HG03159 (cell line): ENCODE data around the gene TRIM56.
A peak's percentile ranks its signal among the peaks of the same experiment; 100 is the strongest.
"Not testable (repeated sequence)": the region's sequence is repeated elsewhere in the genome, so short reads cannot be mapped to it uniquely, and the experiment has no call there.

Experiments
- ATAC-seq: cut with Tn5 transposase; IDR thresholded peaks from one replicate; pipeline ENCODE4 v1.9.1; 2021; ENCODE audit warnings: mild to moderate bottlenecking, moderate library complexity; ENCODE audit not compliant: unreplicated experiment

TRIM56 gene

DNA sequence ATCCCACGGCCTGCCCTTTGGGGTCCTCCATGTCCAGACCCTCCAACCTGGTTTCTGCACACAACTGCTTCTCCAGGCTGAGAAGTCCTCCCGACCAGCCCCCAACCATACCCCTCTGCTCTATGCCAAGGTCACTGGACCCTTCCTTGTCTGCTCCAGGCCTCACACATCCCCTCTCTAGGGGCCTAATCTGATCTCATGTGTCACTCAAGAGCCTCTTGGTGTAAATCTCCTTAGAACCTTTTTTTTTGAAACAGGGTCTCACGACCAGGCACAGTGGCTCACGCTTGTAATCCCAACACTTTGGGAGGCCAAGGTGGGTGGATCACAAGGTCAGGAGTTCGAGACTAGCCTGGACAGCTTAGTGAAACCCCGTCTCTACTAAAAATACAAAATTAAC is 24.1 kb downstream of the TRIM56 start:
- ATAC-seq: no peak

DNA sequence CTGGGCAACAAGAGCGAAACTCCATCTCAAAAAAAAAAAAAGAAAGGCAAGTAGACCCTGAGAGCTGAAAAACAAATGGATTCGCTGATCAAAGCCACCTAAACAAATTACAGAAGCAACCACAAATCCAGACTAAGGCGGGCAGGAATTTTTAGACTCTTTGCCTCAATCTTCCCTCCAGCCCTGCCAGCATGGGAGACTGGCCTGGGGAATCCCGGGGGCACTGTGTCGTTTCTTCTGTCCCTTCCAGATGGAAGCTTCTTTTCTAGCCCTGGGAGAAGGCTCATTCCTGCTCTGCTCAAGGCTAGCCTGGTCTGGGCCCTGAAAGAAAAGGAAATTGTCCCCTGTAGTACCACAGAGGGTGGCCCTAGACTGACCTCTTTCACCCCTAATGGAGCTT is 26.0 kb downstream of the TRIM56 start:
- no peak for ATAC-seq

DNA sequence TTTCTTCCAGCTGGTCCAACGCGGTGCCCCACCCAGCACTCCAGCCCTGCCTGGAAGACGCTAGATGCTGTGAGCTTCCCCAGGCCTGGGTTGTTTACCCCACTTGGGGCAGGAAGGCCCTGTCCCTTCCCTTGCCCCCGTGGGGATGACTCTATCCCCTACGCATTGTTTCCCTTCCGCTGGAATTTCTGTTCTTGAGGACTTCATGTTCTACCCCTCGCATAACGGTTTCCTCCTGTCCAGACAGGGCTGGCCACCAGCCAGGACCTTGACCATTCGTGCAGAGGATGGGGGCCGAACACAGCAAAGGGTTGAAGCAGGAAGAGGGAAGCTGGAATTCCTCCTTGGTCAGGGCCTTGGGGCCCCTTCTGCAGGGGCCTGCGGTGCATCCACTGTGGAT is 27.0 kb downstream of the TRIM56 start:
- ATAC-seq: no peak

DNA sequence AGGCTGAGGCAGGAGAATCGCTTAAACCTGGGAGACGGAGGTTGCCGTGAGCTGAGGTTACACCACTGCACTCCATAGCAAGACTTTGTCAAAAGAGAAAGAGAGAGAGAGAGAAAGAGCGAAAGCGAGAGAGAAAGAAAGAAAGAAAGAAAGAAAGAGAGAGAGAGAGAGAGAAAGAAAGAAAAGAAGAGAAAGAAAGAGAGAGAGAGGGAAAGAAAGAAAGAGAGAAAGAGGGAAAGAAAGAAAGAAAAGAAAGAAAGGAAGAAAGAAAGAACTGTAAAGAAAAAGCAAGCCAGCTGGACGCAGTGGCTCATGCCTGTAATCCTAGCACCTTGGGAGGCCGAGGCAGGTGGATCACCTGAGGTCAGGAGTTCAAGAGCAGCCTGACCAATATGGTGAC is 27.9 kb downstream of the TRIM56 start:
- not testable (repeated sequence) for ATAC-seq

DNA sequence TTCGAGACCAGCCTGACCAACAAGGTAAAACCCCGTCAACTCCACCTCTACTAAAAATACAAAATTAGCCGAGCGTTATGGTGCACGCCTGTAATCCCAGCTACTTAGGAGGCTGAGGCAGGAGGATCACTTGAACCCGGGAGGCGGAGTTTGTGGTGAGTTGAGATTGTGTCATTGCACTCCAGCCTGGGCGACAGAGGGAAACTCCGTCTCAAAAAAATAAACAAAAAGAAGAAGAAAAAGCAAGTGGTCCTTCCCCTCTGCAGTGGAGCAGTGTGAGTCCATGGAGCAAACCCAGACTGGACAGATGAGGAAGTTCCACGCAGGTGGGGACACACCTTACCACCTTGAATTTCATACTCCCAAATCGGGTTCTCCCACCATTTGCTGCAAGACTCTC is 28.6 kb downstream of the TRIM56 start:
- ATAC-seq: no peak

DNA sequence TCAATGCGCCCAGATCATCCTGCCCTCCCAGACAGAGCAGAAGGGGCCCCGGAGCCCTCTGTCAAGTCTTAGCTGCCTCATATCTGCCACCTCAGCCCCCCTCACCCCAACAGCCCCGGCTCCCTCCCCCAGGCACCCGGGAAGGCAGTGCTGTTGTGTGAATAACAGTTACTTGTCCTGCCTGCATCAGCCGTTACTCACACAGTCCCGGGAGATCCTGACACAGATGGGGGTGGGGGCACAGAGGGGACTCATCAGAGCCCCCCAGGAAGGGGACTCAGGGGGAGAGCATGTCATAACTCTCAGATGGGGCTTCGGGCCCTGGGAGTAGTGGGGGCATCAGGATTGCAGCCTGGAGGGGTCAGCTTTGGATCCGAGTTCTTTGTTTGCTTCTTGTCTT is 29.2 kb downstream of the TRIM56 start:
- ATAC-seq: no peak

DNA sequence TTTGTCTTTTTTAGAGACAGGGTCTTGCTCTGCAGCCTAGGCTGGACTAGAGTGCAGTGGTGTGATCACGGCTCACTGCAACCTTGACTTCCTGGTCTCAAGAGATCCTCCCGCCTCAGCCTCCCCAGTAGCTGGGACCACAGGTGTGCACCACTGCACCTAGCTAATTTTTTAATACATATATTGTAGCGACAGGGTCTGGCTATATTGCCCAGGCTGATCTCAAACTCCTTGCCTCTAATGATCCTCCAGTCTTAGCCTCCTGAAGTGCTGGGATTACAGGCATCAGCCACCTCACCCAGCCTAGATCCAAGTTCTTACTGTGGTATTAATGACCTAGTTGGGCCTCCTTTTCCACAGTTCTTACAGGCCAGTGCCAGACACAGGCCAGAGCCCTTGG is 29.9 kb downstream of the TRIM56 start:
- no peak for ATAC-seq

DNA sequence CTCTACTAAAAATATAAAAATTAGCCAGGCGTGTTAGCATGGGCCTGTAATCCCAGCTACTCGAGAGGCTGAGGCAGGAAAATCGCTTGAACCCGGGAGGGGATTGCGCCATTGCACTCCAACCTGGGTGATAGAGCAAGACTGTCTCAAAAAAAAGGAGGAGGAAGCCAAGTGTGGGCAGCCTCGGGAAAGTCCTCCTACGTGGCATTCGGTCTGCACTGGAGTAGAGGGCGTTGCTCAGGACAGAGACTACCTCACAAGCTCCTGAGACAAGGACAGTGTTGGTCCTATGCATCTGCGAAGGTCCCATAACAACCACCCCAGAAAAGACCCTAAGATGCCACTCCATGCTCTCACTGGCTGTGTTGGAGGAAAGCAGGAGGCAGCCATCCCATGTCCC is 31.6 kb downstream of the TRIM56 start:
- no peak for ATAC-seq

DNA sequence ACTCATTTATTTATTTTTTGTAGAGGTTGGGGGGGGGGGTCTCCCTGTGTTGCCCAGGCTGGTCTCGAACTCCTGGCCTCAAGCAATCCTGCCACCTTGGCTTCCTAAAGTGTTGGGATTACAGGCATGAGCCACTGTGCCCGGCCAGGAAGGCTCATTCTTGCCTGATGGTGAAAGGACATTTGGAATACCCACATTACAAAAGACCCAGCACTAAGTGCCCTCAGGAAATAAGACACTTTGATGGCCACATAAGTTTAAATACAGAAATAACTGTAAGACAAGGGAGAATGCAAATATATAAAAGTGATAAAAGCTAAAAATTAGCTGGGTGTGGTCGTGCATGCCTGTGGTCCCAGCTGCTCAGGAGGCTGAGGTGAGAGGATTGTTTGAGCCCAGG is 33.6 kb downstream of the TRIM56 start:
- ATAC-seq: no peak

DNA sequence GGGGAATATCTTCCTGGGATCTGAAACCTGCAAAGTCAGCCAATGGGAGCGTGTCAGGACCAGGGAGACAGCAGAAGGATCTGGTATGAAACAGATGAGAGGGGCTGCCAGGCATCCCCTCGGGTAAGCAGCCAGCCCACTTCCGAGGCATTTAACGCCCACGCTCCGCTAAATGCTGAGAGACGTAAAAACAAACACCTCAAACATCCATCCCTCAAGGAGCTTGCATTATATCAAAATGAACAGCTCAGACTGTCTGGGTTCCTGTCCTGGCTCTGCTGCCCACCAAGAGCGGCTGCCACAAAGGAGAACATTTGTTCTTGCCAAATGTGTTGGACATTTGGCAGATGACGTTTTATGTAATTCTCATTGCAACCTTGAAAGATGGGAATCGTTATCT is 34.6 kb downstream of the TRIM56 start:
- ATAC-seq: no peak

DNA sequence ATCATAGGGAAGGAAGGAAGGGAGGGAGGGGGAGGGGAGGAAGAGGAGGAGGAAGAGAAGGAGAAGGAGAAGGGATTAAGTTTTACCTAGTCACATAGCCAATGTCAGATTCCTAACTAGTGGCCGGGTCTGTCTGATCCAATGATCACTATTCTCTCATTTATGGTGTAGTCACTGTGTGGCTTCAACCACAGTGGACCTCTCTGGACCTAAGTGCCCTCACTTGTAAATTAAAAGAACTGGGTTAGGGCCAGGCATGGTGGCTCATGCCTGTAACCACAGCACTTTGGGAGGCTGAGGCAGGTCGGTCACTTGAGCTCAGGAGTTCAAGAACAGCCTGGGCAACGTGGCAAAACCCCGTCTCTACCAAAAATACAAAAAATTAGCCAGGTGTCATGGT is 35.0 kb downstream of the TRIM56 start:
- no peak for ATAC-seq

DNA sequence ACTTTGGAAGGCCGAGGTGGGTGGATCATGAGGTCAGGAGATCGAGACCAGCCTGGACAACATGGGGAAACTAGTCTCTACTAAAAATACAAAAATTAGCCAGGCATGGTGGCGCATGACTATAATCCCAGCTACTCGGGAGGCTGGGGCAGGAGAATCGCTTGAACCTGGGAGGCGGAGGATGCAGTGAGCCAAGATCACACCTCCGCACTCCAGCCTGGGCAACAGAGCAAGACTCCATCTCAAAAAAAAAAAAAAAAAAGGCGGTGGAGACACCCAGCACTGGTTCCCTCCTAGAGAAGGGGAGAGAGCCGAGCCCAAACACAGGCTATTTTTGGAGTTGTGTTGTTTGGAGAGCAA is 36.3 kb downstream of the TRIM56 start:
- ATAC-seq: not testable (repeated sequence)

DNA sequence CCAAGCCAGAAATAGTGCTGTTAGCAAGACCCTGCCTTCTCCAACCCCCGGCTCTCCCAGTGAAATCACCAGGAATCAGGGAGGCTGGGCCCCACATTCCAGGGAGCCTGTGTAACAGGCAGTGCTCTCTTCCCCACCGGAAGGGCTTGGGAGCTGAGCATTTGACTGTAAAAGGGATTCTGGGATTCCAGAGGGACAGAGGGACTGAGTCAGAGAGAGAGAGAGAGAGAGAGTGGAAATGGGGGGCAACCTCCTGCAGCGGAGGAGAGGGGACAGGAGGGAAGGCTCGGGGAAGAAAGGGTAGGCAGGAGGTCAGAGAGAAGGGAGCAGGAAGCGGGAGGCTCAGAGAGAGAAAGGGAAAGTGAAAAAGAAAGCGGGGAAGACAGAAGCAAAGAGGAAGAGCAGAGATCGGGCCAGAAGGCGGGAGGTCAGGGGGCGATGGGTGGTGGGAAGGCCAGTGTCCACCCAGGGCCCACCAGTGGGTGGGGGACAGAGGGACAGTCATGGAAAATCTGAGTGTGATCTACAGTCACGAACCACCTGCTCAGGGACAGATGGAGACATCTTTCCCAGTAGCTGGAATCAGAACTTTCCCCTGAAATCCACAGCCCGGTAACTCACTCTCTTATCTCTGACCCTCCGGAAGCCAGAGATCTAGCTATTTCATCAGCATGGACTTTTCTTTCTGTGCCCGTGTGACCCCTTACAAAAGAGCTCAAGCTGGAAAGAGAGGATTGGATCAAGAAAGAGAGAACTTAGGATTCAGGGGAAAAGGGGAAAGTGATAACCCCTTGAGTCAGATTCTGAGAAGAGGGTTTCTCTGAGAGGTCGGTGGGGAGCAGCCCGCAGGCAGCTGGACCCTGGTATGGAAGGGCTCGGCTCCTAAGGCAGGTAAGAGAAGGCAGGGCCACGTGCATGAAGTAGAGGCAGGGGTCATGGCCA is 37.0 kb downstream of the TRIM56 start:
- no peak for ATAC-seq

DNA sequence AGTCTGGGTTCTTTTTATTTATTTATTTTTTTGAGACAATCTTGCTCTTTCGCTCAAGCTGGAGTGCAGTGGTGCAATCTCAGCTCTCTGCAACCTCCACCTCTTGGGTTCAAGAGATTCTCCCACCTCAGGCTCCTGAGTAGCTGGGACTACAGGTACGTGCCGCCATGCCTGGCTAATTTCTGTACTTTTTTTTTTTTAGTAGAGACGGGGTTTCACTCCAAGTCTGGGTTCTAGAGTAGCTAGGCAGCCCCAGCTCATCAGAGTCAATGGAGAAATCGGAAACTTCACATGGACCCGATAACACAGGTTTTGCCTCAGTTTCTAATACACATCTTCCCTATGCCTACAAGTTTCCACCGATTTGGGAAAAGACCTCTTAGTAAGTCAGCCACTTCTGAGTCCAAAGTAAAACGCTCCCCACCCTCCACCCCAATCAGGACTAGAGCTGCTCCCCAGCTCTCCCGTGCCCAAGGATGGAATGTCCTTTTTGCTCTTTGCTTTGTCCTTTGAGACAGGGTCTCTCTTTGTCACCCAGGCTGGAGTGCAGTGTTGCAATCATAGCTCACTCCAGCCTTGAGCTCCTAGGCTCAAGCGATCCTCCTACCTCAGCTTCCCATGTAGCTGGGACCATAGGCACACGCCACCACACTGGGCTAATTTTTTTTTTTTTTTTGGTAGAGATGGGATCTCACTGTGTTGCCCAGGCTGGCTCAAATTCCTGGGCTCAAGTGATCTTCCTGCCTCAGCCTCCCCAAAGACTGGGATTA is 37.8 kb downstream of the TRIM56 start:
- no peak for ATAC-seq

DNA sequence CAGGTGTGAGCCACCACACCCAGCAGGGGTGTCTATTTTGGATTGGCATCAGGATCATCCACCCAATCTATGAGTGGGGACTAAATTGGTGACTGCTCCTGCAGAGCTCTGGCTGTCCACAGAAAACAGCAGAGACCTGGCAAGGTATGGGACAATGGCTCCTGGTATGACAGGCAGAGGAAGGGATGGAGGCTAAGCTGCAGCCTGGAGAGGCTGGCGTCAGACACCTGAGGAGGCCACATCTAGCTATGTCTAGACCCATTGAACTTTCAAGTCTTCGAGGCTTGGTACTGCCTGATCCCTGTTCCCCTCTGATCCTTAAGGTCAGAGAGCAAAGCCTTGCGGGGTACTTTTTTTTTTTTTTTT is 38.4 kb downstream of the TRIM56 start:
- no peak for ATAC-seq

DNA sequence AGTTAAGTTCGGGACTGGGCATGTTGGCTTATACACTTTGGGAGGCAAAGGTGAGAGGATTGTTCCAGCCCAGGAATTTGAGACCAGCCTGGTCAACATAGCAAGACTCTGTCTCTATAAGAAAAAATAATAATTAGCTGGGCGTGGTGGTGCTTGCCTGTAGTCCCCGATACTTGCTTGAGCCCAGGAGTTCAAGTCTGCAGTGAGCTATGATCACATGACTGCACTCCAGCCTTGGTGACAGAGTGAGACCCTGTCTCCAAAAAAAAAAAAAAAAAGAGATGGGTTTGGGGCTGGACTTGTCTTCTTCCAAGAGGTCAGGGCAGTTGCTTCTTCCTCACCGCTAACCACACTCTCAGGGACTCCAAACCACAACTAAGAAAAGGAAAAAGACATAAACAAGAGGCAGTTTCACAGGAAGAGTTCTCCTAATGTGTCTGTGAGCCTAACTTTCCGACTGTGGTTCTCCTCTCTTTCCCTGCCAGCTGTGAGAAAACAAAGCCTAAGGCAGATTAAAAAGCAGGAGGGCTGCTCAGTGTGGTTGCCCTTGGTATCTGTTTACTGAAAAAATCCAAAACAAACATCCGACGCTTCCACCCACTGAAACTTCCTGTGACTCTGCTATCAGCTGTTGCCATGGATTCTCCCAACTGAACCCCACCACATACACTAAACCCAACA is 39.2 kb downstream of the TRIM56 start:
- no peak for ATAC-seq

DNA sequence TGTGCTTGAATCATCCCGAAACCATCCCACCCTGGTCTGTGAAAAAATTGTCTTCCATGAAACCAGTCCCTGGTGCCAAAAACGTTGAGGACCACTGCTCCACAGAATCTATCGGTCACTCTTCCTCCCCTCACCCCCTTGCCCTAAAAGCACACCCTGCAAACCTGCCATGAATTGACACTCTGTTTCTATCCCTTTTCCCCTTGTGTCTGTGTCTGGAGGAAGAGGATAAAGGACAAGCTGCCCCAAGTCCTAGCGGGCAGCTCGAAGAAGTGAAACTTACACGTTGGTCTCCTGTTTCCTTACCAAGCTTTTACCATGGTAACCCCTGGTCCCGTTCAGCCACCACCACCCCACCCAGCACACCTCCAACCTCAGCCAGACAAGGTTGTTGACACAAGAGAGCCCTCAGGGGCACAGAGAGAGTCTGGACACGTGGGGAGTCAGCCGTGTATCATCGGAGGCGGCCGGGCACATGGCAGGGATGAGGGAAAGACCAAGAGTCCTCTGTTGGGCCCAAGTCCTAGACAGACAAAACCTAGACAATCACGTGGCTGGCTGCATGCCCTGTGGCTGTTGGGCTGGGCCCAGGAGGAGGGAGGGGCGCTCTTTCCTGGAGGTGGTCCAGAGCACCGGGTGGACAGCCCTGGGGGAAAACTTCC is 40.8 kb downstream of the TRIM56 start:
- ATAC-seq: no peak

DNA sequence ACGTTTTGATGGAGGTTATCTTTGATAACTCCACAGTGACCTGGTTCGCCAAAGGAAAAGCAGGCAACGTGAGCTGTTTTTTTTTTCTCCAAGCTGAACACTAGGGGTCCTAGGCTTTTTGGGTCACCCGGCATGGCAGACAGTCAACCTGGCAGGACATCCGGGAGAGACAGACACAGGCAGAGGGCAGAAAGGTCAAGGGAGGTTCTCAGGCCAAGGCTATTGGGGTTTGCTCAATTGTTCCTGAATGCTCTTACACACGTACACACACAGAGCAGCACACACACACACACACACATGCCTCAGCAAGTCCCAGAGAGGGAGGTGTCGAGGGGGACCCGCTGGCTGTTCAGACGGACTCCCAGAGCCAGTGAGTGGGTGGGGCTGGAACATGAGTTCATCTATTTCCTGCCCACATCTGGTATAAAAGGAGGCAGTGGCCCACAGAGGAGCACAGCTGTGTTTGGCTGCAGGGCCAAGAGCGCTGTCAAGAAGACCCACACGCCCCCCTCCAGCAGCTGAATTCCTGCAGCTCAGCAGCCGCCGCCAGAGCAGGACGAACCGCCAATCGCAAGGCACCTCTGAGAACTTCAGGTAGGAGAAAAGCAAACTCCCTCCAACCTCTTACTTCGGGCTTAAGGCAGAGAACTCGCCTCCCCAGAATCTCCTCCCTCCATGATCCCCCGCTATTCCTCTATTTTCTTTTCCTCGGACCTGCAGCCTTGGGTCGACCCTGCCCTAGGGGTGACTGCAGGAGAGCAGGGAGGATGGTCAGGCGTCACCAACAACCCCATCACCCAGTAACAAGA is 41.6 kb downstream of the TRIM56 start, which contains the start of gene SERPINE1:
TSS of gene SERPINE1 (plus strand) at position 454 of the 809 bp plus-strand sequence. CDS start 1,290 bp downstream, outside the sequence.
- ATAC-seq: peak; percentile 69

DNA sequence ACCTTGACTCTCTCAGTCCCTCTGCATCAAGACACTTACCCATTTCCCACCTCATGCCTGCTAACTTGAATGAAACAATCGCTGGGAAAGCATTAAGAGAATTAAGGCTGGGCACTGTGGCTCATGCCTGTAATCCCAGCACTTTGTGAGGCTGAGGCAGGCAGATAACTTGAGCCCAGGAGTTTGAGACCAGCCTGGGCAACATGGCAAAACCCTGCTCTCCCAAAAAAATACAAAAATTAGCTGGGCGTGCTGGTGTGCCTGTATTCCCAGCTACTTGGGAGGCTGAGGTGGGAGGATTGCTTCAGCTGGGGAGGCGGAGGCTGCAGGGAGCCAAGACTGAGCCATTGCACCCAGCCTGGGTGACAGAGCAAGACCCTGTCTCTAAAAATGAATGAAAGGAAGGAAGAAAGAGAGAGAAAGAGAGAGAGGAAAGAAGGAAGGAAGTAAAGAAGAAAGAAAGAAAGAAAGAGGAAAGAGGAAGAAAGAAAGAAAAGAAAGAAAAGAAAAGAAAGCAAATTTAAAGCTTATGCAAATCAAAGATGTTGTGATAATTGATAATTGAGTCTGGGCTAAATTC is 42.3 kb downstream of the TRIM56 start:
- no peak for ATAC-seq
